ENCODE measurements around the gene GRAMD4.

DNA sequence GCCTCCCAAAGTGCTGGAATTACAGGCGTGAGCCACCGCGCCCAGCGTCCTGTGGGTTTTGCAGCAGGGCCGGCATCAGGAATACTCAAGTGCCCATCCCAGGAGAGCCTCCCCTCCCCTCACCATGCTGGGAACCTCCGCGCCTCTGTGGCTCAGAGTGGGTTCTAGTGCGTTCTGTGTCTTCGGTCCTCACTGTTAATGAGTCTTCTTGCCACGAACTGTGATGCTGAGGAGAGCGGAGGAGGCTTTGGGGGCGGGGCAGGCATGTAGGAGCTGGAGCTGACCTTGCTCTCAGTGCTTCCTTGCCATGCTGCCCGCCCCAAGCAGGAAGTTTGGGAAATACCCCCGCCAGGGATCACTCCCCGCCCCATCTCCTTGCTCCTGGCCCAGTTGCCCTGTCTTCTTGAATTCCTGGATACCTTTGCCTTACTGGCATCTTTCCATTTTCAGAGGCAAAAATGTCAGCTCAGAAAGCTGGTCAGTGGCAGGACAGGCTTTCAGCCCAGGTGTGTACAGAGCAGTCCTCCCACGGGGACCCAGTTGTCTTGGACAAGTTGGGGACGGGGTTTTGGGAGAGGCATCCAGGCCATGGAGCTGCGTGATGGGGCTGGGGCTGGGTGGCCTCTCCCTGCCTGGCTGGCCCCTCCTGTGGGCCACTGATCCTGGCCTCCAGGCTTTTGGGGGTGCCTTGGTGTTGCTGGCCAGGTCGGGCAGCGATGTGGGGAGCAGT lies 5.1 kb downstream of the GRAMD4 start:
- TF ChIP-seq EZH2 (IDR thresholded peaks at IDR 0.05; ENCODE audit: borderline replicate concordance, low read length): no peak
- TF ChIP-seq, protein P1, sequence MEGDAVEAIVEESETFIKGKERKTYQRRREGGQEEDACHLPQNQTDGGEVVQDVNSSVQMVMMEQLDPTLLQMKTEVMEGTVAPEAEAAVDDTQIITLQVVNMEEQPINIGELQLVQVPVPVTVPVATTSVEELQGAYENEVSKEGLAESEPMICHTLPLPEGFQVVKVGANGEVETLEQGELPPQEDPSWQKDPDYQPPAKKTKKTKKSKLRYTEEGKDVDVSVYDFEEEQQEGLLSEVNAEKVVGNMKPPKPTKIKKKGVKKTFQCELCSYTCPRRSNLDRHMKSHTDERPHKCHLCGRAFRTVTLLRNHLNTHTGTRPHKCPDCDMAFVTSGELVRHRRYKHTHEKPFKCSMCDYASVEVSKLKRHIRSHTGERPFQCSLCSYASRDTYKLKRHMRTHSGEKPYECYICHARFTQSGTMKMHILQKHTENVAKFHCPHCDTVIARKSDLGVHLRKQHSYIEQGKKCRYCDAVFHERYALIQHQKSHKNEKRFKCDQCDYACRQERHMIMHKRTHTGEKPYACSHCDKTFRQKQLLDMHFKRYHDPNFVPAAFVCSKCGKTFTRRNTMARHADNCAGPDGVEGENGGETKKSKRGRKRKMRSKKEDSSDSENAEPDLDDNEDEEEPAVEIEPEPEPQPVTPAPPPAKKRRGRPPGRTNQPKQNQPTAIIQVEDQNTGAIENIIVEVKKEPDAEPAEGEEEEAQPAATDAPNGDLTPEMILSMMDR (IDR thresholded peaks at IDR 0.05; ENCODE audit: low read length): no peak

Measured in OCI-LY1 (cell line).